ENCODE measurements around the gene CCS.

CCS gene

DNA sequence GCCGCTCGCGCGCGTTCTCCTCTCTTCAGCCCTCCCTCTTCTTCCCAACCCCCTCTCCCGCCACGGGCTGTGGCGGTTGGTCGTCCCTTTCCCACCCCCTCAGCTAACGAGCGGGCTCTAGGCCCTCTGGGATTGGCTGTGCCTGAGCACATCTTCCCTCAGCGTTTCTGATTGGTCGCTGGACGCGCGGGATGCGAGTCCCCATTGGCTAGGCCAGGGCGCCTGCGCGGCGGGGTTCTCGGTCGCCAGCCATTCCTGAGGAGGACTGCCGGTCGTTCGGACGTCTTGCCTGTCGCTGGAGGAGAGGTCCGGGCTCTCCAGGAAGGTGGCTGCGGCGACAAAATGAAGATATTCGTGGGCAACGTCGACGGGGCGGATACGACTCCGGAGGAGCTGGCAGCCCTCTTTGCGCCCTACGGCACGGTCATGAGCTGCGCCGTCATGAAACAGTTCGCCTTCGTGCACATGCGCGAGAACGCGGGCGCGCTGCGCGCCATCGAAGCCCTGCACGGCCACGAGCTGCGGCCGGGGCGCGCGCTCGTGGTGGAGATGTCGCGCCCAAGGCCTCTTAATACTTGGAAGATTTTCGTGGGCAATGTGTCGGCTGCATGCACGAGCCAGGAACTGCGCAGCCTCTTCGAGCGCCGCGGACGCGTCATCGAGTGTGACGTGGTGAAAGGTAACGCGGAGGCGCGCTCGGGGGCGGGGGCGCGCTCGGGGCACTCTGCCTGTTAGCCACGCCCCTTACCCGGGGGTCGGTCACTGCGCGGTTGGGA is 23.6 kb downstream of the CCS start, which contains the start of gene RBM14 (continued):
- TF ChIP-seq ESRRG (CRISPR knock-in tag; IDR thresholded peaks at IDR 0.05) (no peak), GLIS3 (CRISPR knock-in tag; IDR thresholded peaks at IDR 0.05) (peak; percentile 74; the same call in 1 of the 2 replicates), ZNF8 (CRISPR knock-in tag; IDR thresholded peaks at IDR 0.05) (0 out of 2 replicates have a peak, but pooled peaks have one; percentile 23)

DNA sequence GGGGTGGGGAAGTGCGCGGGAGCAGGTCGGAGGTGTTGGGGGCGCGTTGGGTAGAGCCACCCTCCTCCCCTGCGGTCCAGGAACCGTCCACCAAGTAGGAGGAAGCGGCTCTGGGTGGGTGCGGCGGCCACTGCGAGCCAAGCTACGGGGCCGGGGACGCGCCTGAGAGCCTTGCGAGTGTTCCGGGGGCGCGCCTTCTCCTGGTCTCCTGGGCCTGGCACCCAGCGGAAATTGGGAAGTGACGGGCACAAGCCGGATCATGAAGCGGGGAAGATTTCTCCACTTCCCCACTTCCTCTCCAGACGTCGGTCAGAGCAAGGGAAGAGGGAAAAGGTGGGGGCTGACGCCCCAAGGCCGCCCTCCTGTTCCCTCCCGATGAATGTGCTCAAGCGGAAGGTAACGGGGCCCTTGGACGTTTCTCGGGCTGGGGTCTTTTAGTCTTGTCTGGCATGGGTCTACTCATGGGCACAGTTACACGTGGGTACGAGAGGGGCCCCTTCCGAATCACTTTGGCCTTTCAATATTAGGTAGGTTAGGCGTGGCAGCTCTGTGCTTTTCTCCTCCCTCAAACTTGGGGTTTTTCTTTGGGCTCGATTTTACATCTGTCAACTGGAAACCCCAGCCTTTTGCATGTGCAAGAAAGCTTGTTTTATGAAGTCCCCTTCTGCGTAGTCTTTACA is 24.3 kb downstream of the CCS start:
- peak; percentile 53 for ATAC-seq
- TF ChIP-seq ISL1 (CRISPR knock-in tag; IDR thresholded peaks at IDR 0.05) (0 out of 2 replicates have a peak, but pooled peaks have one; percentile 4), RARB (CRISPR knock-in tag; IDR thresholded peaks at IDR 0.05) (no peak), ZFP3 (CRISPR knock-in tag; IDR thresholded peaks at IDR 0.05) (no peak; the same call in 1 of the 2 replicates), GLIS3 (CRISPR knock-in tag; IDR thresholded peaks at IDR 0.05) (no peak), ARNTL (CRISPR knock-in tag; IDR thresholded peaks at IDR 0.05; ENCODE audit: borderline replicate concordance, low read depth) (no peak), TCF4 (CRISPR knock-in tag; IDR thresholded peaks at IDR 0.05; ENCODE audit: borderline replicate concordance) (no peak), CSDC2 (CRISPR knock-in tag; IDR thresholded peaks at IDR 0.05) (no peak), ZC3H10 (CRISPR knock-in tag; IDR thresholded peaks at IDR 0.05) (0 out of 2 replicates have a peak, but pooled peaks have one; percentile 0)
- TF ChIP-seq, protein P1, sequence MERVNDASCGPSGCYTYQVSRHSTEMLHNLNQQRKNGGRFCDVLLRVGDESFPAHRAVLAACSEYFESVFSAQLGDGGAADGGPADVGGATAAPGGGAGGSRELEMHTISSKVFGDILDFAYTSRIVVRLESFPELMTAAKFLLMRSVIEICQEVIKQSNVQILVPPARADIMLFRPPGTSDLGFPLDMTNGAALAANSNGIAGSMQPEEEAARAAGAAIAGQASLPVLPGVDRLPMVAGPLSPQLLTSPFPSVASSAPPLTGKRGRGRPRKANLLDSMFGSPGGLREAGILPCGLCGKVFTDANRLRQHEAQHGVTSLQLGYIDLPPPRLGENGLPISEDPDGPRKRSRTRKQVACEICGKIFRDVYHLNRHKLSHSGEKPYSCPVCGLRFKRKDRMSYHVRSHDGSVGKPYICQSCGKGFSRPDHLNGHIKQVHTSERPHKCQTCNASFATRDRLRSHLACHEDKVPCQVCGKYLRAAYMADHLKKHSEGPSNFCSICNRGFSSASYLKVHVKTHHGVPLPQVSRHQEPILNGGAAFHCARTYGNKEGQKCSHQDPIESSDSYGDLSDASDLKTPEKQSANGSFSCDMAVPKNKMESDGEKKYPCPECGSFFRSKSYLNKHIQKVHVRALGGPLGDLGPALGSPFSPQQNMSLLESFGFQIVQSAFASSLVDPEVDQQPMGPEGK (CRISPR knock-in tag; IDR thresholded peaks at IDR 0.05; ENCODE audit: borderline replicate concordance) = no peak
- TF ChIP-seq, protein P2, sequence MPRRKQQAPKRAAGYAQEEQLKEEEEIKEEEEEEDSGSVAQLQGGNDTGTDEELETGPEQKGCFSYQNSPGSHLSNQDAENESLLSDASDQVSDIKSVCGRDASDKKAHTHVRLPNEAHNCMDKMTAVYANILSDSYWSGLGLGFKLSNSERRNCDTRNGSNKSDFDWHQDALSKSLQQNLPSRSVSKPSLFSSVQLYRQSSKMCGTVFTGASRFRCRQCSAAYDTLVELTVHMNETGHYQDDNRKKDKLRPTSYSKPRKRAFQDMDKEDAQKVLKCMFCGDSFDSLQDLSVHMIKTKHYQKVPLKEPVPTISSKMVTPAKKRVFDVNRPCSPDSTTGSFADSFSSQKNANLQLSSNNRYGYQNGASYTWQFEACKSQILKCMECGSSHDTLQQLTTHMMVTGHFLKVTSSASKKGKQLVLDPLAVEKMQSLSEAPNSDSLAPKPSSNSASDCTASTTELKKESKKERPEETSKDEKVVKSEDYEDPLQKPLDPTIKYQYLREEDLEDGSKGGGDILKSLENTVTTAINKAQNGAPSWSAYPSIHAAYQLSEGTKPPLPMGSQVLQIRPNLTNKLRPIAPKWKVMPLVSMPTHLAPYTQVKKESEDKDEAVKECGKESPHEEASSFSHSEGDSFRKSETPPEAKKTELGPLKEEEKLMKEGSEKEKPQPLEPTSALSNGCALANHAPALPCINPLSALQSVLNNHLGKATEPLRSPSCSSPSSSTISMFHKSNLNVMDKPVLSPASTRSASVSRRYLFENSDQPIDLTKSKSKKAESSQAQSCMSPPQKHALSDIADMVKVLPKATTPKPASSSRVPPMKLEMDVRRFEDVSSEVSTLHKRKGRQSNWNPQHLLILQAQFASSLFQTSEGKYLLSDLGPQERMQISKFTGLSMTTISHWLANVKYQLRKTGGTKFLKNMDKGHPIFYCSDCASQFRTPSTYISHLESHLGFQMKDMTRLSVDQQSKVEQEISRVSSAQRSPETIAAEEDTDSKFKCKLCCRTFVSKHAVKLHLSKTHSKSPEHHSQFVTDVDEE (CRISPR knock-in tag; IDR thresholded peaks at IDR 0.05) = 0 out of 2 replicates have a peak, but pooled peaks have one; percentile 5

DNA sequence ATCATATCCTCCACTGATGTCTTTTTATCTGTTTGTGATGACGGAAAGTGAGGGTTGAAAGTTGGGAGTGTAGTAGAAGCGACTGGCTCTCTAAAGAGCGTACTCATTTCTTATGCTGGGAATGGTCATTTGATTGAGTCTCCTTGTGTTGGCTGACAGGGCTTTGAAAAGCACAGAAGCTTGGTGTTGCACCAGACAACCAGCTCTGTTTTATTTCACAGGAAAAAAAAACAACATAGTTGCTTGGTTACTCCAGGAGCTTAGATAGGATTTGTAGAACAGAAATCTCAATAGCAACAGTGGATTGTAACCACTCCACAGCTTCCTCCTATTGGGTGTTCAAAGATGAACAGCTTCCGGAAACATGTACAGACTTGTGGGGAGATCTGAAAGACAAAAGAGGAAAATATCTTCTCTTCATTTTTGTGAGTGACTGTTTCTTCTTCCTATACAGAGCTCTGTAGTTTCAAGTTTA is 26.1 kb downstream of the CCS start:
- no peak for TF ChIP-seq ARNTL (CRISPR knock-in tag; IDR thresholded peaks at IDR 0.05; ENCODE audit: borderline replicate concordance, low read depth)
- no peak for TF ChIP-seq ISL1 (CRISPR knock-in tag; IDR thresholded peaks at IDR 0.05)
- TF ChIP-seq, protein P3, sequence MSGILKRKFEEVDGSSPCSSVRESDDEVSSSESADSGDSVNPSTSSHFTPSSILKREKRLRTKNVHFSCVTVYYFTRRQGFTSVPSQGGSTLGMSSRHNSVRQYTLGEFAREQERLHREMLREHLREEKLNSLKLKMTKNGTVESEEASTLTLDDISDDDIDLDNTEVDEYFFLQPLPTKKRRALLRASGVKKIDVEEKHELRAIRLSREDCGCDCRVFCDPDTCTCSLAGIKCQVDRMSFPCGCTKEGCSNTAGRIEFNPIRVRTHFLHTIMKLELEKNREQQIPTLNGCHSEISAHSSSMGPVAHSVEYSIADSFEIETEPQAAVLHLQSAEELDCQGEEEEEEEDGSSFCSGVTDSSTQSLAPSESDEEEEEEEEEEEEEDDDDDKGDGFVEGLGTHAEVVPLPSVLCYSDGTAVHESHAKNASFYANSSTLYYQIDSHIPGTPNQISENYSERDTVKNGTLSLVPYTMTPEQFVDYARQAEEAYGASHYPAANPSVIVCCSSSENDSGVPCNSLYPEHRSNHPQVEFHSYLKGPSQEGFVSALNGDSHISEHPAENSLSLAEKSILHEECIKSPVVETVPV (CRISPR knock-in tag; IDR thresholded peaks at IDR 0.05) = no peak
- TF ChIP-seq, protein P4, sequence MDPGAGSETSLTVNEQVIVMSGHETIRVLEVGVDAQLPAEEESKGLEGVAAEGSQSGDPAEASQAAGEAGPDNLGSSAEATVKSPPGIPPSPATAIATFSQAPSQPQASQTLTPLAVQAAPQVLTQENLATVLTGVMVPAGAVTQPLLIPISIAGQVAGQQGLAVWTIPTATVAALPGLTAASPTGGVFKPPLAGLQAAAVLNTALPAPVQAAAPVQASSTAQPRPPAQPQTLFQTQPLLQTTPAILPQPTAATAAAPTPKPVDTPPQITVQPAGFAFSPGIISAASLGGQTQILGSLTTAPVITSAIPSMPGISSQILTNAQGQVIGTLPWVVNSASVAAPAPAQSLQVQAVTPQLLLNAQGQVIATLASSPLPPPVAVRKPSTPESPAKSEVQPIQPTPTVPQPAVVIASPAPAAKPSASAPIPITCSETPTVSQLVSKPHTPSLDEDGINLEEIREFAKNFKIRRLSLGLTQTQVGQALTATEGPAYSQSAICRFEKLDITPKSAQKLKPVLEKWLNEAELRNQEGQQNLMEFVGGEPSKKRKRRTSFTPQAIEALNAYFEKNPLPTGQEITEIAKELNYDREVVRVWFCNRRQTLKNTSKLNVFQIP (CRISPR knock-in tag; IDR thresholded peaks at IDR 0.05; ENCODE audit: borderline replicate concordance, low read depth) = no peak
- no peak for TF ChIP-seq RARB (CRISPR knock-in tag; IDR thresholded peaks at IDR 0.05)
- TF ChIP-seq ZC3H10 (CRISPR knock-in tag; IDR thresholded peaks at IDR 0.05) = no peak
- TF ChIP-seq, protein P1 (CRISPR knock-in tag; IDR thresholded peaks at IDR 0.05; ENCODE audit: borderline replicate concordance) = no peak
- no peak; the same call in 2 of the 3 replicates for ATAC-seq

DNA sequence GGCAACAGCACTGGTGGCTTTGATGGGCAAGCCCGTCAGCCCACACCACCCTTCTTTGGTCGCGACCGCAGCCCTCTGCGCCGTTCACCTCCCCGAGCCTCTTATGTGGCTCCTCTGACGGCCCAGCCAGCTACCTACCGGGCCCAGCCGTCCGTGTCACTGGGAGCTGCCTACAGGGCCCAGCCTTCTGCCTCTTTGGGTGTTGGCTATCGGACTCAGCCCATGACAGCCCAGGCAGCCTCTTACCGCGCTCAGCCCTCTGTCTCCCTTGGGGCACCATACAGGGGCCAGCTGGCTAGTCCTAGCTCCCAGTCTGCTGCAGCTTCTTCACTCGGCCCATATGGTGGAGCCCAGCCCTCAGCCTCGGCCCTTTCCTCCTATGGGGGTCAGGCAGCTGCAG is 31.5 kb downstream of the CCS start:
- ATAC-seq = no peak

More for the DNA sequence above, 31.5 kb downstream of the CCS start:
- TF ChIP-seq, protein P5, sequence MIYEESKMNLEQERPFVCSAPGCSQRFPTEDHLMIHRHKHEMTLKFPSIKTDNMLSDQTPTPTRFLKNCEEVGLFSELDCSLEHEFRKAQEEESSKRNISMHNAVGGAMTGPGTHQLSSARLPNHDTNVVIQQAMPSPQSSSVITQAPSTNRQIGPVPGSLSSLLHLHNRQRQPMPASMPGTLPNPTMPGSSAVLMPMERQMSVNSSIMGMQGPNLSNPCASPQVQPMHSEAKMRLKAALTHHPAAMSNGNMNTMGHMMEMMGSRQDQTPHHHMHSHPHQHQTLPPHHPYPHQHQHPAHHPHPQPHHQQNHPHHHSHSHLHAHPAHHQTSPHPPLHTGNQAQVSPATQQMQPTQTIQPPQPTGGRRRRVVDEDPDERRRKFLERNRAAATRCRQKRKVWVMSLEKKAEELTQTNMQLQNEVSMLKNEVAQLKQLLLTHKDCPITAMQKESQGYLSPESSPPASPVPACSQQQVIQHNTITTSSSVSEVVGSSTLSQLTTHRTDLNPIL (CRISPR knock-in tag; IDR thresholded peaks at IDR 0.05; ENCODE audit: low read depth) = no peak
- TF ChIP-seq ZFP30 (CRISPR knock-in tag; IDR thresholded peaks at IDR 0.05) = no peak
- no peak for TF ChIP-seq ISL1 (CRISPR knock-in tag; IDR thresholded peaks at IDR 0.05)

Measured in SK-N-SH treated with all-trans-retinoic acid at 6 μM for 48 hours (cell line).